Hair follicle dermal papilla cell (primary cell): ENCODE data around the gene DZIP3. TPM values are rescaled to one million over a fixed set of nuclear protein-coding genes. Genes with fewer than 3 reads are reported as not detected.

Experiments
- small RNA-seq: library from RNA; depleted of rRNA; stranded (forward); fragments of <200 nt; gene quantifications from one replicate; pipeline ENCODE3, GENCODE V24; 2012
- total RNA-seq: library from RNA; depleted of rRNA; stranded (reverse); fragments of >200 nt; gene quantifications from 2 replicates; pipeline ENCODE4 v1.2.3, GENCODE V29; 2012

The DZIP3 gene, protein sequence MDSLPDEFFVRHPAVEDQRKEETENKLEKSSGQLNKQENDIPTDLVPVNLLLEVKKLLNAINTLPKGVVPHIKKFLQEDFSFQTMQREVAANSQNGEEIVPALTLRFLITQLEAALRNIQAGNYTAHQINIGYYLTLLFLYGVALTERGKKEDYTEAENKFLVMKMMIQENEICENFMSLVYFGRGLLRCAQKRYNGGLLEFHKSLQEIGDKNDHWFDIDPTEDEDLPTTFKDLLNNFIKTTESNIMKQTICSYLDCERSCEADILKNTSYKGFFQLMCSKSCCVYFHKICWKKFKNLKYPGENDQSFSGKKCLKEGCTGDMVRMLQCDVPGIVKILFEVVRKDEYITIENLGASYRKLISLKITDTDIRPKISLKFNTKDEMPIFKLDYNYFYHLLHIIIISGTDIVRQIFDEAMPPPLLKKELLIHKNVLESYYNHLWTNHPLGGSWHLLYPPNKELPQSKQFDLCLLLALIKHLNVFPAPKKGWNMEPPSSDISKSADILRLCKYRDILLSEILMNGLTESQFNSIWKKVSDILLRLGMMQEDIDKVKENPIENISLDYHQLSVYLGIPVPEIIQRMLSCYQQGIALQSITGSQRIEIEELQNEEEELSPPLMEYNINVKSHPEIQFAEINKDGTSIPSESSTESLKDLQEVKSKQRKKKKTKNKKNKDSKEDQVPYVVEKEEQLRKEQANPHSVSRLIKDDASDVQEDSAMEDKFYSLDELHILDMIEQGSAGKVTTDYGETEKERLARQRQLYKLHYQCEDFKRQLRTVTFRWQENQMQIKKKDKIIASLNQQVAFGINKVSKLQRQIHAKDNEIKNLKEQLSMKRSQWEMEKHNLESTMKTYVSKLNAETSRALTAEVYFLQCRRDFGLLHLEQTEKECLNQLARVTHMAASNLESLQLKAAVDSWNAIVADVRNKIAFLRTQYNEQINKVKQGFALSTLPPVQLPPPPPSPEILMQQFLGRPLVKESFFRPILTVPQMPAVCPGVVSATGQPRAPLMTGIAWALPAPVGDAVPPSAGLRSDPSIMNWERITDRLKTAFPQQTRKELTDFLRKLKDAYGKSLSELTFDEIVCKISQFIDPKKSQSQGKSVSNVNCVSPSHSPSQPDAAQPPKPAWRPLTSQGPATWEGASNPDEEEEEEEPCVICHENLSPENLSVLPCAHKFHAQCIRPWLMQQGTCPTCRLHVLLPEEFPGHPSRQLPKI
- 15.3 and 16.1 TPM in 2 replicates for total RNA-seq

DNA sequence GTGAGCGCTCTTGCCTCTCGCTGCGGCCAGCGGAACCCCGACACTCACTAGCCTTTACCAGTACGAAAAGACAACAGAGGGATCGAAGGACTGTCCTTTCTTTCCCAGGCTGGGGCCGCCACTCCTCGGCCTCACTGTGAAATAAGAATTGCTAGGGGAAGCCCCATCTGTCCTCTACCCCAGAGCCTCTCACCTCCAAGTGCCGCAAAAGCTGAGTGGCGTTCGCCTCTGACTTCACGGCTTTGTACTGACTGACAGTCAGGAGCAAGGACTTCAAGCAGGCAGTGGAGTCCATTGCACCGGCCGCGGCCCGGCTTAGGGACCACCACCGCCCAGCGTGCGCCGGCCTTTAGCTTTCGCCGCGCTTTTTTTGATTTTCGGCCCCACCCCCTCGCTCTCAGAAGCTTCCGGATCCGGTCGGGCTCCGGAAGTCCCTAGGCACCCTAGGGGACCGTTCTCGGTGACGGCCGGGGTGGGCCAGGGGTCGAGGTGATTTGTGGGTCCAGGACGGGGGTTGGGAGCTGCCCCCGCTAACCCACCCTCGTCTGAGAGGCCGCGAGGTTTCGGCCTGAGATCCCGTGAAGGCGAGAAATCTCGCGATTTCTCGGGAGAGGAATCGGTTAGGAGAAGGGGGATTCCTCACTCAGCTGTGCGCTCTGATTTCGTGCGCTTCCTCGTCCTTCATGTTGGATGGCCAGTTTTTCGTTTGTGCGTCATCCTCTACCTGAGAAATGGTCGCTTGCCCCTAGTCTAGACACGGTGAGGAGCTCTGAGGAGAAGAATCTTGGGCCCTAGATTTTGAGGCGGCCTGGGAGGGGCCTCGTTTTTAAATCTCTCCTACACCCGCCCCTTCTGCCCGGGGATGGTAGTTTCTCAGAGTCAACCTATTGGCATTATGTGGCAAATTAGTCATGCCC is at the start of gene DZIP3, which contains the start of gene CIP2A:
Gene DZIP3 (plus strand): TSS at position 642 of the 917 bp plus-strand sequence. CDS start 15,685 bp downstream, outside the sequence.
Gene CIP2A (minus strand): TSS at position 358 of the 917 bp plus-strand sequence. CDS start 63 bp downstream, at position 295.

Small RNA genes lying within 50 kb of the gene (small RNA-seq; reads per million reads assigned to genes)
- gene AC092185.1 (not detected), gene RF00156 (not detected)

Other genes with a start within 250 kb of the DZIP3 start
- 0.16 and 0.36 TPM in 2 replicates for gene MYH15, start 79.1 kb upstream of the DZIP3 start, total RNA-seq
- 8.4 and 8.6 TPM in 2 replicates for gene CIP2A, start 284 bp upstream of the DZIP3 start, total RNA-seq
- gene RETNLB, start 167.7 kb downstream of the DZIP3 start, total RNA-seq = not detected in 2 replicates
- gene TRAT1, start 233.1 kb downstream of the DZIP3 start, total RNA-seq = not detected in 2 replicates